HepG2 (cell line): ENCODE measurements around the gene DPM2. TPM values are rescaled to one million over a fixed set of nuclear protein-coding genes. Genes with fewer than 3 reads are reported as not detected.

Experiments
- AHR ChIP-seq: IDR thresholded peaks from 2 replicates; pipeline ENCODE4 v1.6.1; 2018; ENCODE audit warnings: missing genetic modification reagents, missing compliant biosample characterization
- ERF ChIP-seq: IDR thresholded peaks from 2 replicates; pipeline ENCODE4 v1.6.1; 2018; ENCODE audit warnings: missing biosample characterization, missing genetic modification reagents
- FOSL2 ChIP-seq: sonication (generic); formaldehyde crosslinking; IDR thresholded peaks from 2 replicates; pipeline ENCODE4 v1.4.0; 2020; ENCODE audit warnings: missing genetic modification reagents
- GZF1 ChIP-seq: sonication (generic); formaldehyde crosslinking; IDR thresholded peaks from 2 replicates; pipeline ENCODE4 v1.5.1; 2020; ENCODE audit warnings: mild to moderate bottlenecking, missing genetic modification reagents
- HIVEP1 ChIP-seq: sonication (generic); formaldehyde crosslinking; IDR thresholded peaks from 2 replicates; pipeline ENCODE4 v1.4.0; 2020; ENCODE audit warnings: mild to moderate bottlenecking, missing genetic modification reagents
- MED13 ChIP-seq: sonication (generic); formaldehyde crosslinking; IDR thresholded peaks from 2 replicates; pipeline ENCODE4 v1.5.0; 2020; ENCODE audit warnings: missing genetic modification reagents
- MEIS1 ChIP-seq: sonication (generic); formaldehyde crosslinking; IDR thresholded peaks from 2 replicates; pipeline ENCODE4 v1.9.0; 2021; ENCODE audit warnings: mild to moderate bottlenecking, missing genetic modification reagents, moderate library complexity, borderline replicate concordance
- NAIF1 ChIP-seq: sonication (generic); formaldehyde crosslinking; IDR thresholded peaks from 2 replicates; pipeline ENCODE4 v1.5.0; 2020; ENCODE audit warnings: mild to moderate bottlenecking, missing genetic modification reagents, borderline replicate concordance
- NR3C1 ChIP-seq: sonication (generic); formaldehyde crosslinking; IDR thresholded peaks from 2 replicates; pipeline ENCODE4 v1.4.0; 2020; ENCODE audit warnings: missing genetic modification reagents
- PRMT3 ChIP-seq: sonication (generic); formaldehyde crosslinking; IDR thresholded peaks from 2 replicates; pipeline ENCODE4 v1.8.1; 2022; ENCODE audit warnings: low read depth, mild to moderate bottlenecking, moderate library complexity, missing genetic modification reagents, borderline replicate concordance
- RARA ChIP-seq: IDR thresholded peaks from 2 replicates; pipeline ENCODE4 v1.6.1; 2016; ENCODE audit warnings: missing genetic modification reagents, missing compliant biosample characterization
- XRCC5 ChIP-seq: fragments of 200-400 bp; formaldehyde crosslinking; optimal IDR thresholded peaks from 2 replicates; pipeline ENCODE3; 2017; ENCODE audit warnings: mild to moderate bottlenecking, low read length
- ZFX ChIP-seq: sonication (generic); formaldehyde crosslinking; IDR thresholded peaks from 2 replicates; pipeline ENCODE4 v1.4.0; 2020; ENCODE audit warnings: mild to moderate bottlenecking, low read depth, missing genetic modification reagents, moderate library complexity
- ZNF260 ChIP-seq: sonication (generic); formaldehyde crosslinking; IDR thresholded peaks from 2 replicates; pipeline ENCODE4 v1.4.0; 2020; ENCODE audit warnings: missing genetic modification reagents, low read depth, mild to moderate bottlenecking, borderline replicate concordance
- polyA plus RNA-seq, 8 experiments: library from polyadenylated mRNA; depleted of rRNA in 3 of 8; stranded (reverse) in 7 of 8; unstranded in 1 of 8; fragments of >200 nt; fragmentation: Illumina TruSeq in 4 of 8; extraction: Trizol in 4 of 8; gene quantifications; 2 replicates each; pipeline versions ENCODE4 v1.2.1 to v1.2.3, GENCODE V29; 2011 to 2016; ENCODE audit warnings: low read depth in 4 of 8, missing spikeins in 1 of 8, mixed read lengths in 1 of 8; ENCODE audit not compliant: insufficient read depth in 1 of 8
- total RNA-seq, 5 experiments: library from RNA; depleted of rRNA; stranded (reverse); fragments of >200 nt; fragmentation: Illumina TruSeq; extraction: Trizol; gene quantifications; 2 replicates each; pipeline ENCODE4 v1.2.3, GENCODE V29; 2016; ENCODE audit warnings: low read depth in 1 of 5
- TF ChIP-seq, protein P1 (sequence below): IDR thresholded peaks from 2 replicates; pipeline ENCODE4 v1.6.1; 2016; ENCODE audit warnings: low read depth, control low read depth
- TF ChIP-seq, protein P2 (sequence below): sonication (generic); formaldehyde crosslinking; IDR thresholded peaks from 2 replicates; pipeline ENCODE4 v1.5.1; 2020; ENCODE audit warnings: missing genetic modification reagents, mild to moderate bottlenecking, borderline replicate concordance
- TF ChIP-seq, protein P3 (sequence below): sonication (generic); formaldehyde crosslinking; conservative IDR thresholded peaks from 2 replicates; pipeline ENCODE4 v1.4.0; 2020; ENCODE audit warnings: missing genetic modification reagents
- TF ChIP-seq, protein P4 (sequence below), 2 experiments: sonication (generic) in 1 of 2; formaldehyde crosslinking in 1 of 2; IDR thresholded peaks; 2 replicates each; pipeline versions ENCODE4 v1.4.0 to v1.6.1; 2016 to 2020; ENCODE audit warnings: borderline replicate concordance in 1 of 2, low read depth in 1 of 2, mild to moderate bottlenecking in 1 of 2, missing genetic modification reagents in 1 of 2

The DPM2 gene
- total and polyA plus RNA-seq, 2 of the 13 experiments (the other 11 are each of a cell fraction or from before 2014, with no cell fraction given) = 24.8 to 35.3 TPM

DNA sequence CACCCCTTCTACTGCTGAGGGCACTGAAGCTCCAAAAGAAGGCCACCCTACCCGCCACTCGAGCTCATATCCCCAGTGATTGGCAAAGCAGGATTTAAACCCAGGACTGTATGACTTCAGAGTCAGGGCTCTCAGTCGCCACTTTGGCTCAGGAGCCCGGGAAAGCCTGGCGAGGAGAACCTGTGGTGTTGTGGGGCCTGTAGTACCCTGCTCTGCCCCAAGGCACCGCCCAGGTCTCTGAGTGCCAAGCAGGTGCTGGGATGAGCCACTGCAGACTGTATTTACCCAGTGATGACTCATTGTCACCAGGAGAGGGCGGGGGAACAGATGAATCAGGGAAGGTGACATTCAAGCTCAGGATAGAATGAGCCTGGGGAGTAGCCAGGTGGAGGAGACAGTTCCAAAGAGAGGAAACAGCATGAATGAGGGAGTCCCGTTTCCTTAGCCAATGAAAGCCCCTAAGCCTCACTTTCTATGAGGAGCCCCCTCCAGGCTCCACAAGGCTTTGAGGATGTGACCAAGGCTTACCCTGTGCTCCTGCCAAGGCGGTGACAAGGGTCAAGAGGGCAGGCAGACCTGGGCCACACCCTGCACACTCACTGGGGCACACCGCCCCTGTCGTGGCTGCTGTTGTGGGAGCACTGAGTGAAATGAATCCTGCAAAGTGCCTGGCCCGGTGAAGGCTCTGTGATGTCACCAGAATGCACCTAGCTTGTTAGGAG is 17.8 kb upstream of the DPM2 start (continued):
- TF ChIP-seq ZNF260 (no peak), ERF (CRISPR knock-in tag) (peak; percentile 37), ZFX (CRISPR knock-in tag) (peak; percentile 62; the same call in 1 of the 2 replicates), XRCC5 (peak; percentile 91), MED13 (no peak), FOSL2 (CRISPR knock-in tag) (peak; percentile 99), NAIF1 (CRISPR knock-in tag) (no peak), PRMT3 (CRISPR knock-in tag) (no peak), RARA (peak; percentile 72), GZF1 (CRISPR knock-in tag) (no peak), NR3C1 (CRISPR knock-in tag) (no peak), HIVEP1 (CRISPR knock-in tag) (no peak), MEIS1 (CRISPR knock-in tag) (peak; percentile 77; the same call in 1 of the 2 replicates), AHR (CRISPR knock-in tag) (no peak)
- TF ChIP-seq, protein P1, sequence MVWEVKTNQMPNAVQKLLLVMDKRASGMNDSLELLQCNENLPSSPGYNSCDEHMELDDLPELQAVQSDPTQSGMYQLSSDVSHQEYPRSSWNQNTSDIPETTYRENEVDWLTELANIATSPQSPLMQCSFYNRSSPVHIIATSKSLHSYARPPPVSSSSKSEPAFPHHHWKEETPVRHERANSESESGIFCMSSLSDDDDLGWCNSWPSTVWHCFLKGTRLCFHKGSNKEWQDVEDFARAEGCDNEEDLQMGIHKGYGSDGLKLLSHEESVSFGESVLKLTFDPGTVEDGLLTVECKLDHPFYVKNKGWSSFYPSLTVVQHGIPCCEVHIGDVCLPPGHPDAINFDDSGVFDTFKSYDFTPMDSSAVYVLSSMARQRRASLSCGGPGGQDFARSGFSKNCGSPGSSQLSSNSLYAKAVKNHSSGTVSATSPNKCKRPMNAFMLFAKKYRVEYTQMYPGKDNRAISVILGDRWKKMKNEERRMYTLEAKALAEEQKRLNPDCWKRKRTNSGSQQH (CRISPR knock-in tag) = 0 out of 2 replicates have a peak, but pooled peaks have one; percentile 21
- TF ChIP-seq, protein P2, sequence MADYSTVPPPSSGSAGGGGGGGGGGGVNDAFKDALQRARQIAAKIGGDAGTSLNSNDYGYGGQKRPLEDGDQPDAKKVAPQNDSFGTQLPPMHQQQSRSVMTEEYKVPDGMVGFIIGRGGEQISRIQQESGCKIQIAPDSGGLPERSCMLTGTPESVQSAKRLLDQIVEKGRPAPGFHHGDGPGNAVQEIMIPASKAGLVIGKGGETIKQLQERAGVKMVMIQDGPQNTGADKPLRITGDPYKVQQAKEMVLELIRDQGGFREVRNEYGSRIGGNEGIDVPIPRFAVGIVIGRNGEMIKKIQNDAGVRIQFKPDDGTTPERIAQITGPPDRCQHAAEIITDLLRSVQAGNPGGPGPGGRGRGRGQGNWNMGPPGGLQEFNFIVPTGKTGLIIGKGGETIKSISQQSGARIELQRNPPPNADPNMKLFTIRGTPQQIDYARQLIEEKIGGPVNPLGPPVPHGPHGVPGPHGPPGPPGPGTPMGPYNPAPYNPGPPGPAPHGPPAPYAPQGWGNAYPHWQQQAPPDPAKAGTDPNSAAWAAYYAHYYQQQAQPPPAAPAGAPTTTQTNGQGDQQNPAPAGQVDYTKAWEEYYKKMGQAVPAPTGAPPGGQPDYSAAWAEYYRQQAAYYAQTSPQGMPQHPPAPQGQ (CRISPR knock-in tag) = 0 out of 2 replicates have a peak, but pooled peaks have one; percentile 65
- TF ChIP-seq, protein P3, sequence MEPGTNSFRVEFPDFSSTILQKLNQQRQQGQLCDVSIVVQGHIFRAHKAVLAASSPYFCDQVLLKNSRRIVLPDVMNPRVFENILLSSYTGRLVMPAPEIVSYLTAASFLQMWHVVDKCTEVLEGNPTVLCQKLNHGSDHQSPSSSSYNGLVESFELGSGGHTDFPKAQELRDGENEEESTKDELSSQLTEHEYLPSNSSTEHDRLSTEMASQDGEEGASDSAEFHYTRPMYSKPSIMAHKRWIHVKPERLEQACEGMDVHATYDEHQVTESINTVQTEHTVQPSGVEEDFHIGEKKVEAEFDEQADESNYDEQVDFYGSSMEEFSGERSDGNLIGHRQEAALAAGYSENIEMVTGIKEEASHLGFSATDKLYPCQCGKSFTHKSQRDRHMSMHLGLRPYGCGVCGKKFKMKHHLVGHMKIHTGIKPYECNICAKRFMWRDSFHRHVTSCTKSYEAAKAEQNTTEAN (CRISPR knock-in tag) = 0 out of 2 replicates have a peak, but pooled peaks have one; percentile 19
- TF ChIP-seq, protein P4, sequence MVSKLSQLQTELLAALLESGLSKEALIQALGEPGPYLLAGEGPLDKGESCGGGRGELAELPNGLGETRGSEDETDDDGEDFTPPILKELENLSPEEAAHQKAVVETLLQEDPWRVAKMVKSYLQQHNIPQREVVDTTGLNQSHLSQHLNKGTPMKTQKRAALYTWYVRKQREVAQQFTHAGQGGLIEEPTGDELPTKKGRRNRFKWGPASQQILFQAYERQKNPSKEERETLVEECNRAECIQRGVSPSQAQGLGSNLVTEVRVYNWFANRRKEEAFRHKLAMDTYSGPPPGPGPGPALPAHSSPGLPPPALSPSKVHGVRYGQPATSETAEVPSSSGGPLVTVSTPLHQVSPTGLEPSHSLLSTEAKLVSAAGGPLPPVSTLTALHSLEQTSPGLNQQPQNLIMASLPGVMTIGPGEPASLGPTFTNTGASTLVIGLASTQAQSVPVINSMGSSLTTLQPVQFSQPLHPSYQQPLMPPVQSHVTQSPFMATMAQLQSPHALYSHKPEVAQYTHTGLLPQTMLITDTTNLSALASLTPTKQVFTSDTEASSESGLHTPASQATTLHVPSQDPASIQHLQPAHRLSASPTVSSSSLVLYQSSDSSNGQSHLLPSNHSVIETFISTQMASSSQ (IDR thresholded peaks at IDR 0.05; ENCODE audit: low read depth) = no peak
- TF ChIP-seq, protein P4 (CRISPR knock-in tag; IDR thresholded peaks at IDR 0.05; ENCODE audit: borderline replicate concordance) = peak; percentile 50; the same call in 1 of the 2 replicates
